ENCODE results near the gene GSG1L.
"Not testable (repeated sequence)": the region's sequence is repeated elsewhere in the genome, so short reads cannot be mapped to it uniquely, and the experiment has no call there.

GSG1L gene

DNA sequence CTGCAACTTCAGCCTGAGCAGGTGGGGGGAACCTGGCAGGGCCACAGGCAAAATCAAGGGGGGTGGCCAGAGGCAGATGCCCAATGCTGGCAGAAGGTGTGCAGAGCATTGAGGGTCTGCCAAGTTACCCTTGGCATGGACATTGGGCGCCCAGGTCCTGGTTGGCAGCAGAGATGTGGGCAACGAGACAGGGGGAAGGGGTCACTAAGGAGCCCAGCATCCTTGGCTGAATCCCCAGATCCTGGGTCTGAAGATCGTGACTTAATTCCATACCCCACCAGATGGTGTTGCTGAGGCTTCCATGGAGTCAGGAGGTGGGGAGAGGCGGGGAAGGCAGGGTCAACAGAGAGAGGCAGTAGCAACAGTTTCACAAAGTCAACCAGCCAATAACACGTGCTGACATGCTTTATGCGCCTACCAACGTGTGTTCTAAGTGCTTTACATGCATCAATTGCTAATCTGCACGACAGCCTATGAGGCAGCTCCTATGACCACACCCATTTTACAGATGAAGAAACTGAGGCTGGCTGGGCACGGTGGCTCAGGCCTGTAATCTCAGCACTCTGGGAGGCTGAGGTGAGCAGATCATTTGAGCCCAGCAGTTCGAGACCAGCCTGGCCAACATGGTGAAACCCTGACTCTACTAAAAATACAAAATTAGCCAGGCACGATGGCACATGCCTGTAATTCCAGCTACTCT lies 83.3 kb downstream of the GSG1L start:
- TF ChIP-seq, protein P1, sequence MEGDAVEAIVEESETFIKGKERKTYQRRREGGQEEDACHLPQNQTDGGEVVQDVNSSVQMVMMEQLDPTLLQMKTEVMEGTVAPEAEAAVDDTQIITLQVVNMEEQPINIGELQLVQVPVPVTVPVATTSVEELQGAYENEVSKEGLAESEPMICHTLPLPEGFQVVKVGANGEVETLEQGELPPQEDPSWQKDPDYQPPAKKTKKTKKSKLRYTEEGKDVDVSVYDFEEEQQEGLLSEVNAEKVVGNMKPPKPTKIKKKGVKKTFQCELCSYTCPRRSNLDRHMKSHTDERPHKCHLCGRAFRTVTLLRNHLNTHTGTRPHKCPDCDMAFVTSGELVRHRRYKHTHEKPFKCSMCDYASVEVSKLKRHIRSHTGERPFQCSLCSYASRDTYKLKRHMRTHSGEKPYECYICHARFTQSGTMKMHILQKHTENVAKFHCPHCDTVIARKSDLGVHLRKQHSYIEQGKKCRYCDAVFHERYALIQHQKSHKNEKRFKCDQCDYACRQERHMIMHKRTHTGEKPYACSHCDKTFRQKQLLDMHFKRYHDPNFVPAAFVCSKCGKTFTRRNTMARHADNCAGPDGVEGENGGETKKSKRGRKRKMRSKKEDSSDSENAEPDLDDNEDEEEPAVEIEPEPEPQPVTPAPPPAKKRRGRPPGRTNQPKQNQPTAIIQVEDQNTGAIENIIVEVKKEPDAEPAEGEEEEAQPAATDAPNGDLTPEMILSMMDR (IDR thresholded peaks at IDR 0.05; ENCODE audit: low read depth, low read length) = no peak
- no peak for DNase-seq (ENCODE audit: extremely low read depth, low read depth)

DNA sequence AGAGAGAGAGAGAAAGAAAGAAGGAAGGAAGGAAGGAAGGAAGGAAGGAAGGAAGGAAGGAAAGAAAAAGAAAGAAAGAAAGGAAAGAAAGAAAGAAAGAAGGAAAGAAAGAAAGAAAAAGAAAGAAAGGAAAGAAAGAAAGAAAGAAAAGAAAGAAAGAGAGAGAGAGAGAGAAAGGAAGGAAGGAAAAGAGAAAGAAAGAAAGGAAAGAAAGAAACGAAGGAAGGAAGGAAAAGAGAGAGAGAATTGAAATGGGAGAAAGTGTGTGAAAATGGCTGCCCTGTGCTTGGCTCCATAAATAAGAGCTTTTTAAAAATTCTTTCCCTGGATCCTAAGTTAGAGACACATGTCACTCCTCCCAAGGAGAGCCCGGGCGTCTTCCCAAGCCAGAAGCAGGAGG lies 83.8 kb downstream of the GSG1L start:
- not testable (repeated sequence) for DNase-seq (ENCODE audit: extremely low read depth, low read depth)

DNA sequence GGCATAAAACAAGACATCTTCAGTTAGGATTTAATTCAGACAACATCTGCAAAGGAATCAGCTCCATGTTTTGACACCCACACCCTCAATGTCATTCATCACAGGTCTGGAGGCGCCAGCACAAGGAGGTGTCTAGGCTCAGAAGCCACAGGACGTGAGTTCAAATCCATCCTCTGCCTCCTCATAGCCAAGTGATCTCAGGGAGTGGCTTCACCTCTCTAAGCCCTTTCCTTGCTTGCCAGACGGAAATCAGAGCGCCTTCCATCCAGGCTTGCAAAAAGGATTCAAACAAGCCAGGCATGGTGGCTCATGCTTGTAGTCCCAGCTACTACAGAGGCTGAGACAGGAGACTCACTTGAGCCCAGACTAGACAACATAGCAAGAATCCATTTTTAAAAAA lies 84.6 kb downstream of the GSG1L start:
- TF ChIP-seq, protein P1 (IDR thresholded peaks at IDR 0.05; ENCODE audit: low read depth, low read length) = no peak

DNA sequence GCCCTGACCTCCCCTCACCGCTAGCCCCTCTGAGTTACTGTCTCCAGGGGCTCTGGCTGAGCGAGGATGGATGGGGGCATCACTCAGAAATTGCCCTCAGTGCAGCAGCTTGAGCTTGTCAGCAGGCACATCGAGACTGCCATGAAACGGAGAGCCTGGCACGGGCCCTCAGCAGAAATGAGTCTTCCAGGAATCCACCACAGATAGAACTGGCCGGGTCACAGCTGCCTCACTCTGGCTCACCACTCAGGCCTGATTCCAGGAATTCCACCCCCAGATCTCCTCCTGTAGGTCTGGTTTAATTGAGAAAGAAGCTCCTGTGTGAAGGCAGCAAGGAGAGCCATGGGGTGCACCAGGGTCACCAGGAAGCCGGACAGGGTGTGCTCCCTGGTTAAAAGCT lies 85.5 kb downstream of the GSG1L start:
- TF ChIP-seq, protein P1 (IDR thresholded peaks at IDR 0.05; ENCODE audit: low read depth, low read length) = no peak
- no peak for DNase-seq (ENCODE audit: extremely low read depth, low read depth)

More for the DNA sequence above, 84.6 kb downstream of the GSG1L start:
- no peak for DNase-seq (ENCODE audit: extremely low read depth, low read depth)

DNA sequence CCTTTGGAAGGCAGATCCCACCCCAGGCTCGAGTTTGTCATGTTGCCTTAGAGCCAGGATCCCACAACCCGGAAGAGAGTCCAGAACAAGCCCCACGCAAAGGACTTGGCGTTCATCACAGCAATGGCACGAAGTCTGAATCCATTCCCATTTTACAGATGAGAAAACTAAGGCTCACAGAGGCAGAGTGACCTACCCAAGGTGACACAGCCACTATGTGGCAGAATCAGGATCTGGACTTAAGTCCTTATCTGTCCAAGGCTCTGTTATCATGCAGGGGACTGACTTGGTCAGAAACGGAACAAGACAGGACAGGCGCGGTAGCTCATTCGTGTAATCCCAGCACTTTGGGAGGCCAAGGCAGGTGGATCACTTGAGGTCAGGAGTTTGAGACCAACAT lies 86.5 kb downstream of the GSG1L start:
- no peak for DNase-seq (ENCODE audit: extremely low read depth, low read depth)
- TF ChIP-seq, protein P1 (IDR thresholded peaks at IDR 0.05; ENCODE audit: low read depth, low read length) = no peak

DNA sequence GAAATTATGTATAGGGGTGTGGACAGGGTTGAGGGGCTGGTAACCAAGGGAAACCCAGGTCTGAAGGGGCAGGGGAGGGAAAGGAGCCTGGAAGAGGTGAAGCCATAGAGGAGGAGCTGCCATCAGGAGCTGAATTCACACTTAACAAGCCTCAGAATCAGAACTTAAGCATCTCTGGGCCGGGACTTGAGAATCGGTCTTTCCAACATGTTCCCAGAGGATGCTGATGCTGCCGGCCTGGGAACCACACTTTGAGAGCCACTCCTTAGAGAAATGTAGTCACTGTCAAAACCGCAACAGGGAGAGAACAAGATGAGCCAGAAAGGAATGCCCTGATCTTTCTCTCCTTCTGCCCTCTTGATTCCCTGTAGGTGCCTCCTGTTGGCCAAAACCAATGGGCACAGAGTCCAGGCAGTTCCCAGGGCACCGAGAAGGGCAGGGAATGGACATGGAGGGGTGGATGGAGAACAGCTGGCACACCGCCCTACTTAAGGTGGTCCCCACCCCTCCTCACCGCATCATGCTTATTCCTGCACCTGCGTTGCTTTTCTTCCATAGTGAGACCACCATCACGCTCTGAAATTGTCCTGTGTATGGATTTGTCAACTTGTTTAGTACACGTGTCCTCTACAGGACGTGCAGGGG lies 88.5 kb downstream of the GSG1L start:
- no peak for DNase-seq (ENCODE audit: extremely low read depth, low read depth)
- TF ChIP-seq, protein P1 (IDR thresholded peaks at IDR 0.05; ENCODE audit: low read depth, low read length) = no peak

DNA sequence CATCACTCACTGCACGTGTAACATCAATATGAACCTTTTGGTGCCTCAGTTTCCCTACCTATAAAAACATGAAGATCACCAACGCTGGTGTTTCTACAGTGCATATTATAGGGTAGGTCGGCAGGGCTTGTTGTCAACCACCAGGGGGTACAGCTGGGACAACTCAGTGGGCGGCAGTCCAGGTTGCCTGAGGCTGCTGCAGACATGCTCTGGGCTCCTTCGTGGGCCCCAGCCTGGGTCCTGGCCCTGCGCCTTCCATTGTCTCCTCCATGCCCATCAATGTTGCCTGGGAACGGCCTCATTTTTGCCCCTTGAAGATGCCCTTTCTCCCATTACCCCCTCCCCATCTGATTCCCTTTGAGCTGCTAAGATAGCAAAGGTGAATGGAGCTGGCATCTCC lies 89.8 kb downstream of the GSG1L start:
- TF ChIP-seq, protein P1 (IDR thresholded peaks at IDR 0.05; ENCODE audit: low read depth, low read length) = no peak
- no peak for DNase-seq (ENCODE audit: extremely low read depth, low read depth)

DNA sequence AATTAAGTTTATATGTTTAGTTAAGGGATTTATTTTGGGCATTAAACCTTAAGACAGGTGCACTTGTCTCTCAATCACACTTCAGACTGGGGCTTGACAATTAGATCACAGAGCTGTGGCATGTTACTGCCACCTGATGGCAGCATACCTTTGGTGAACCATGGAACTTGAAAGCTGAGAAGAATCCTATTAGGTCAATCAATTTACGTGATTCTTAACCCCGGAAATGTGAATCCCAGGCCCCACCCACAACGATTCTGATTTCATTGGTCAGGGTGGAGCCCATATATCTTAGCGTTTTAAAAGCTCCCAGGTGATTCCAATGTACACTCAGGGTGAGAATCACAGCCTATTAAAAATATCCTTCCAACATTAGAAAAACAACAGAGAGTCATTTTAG lies 91.0 kb downstream of the GSG1L start:
- DNase-seq (ENCODE audit: extremely low read depth, low read depth) = no peak
- TF ChIP-seq, protein P1 (IDR thresholded peaks at IDR 0.05; ENCODE audit: low read depth, low read length) = peak; percentile 43

Measured in AG09319 (cell line).